NCI-H1694 (cell line): Measurements from ENCODE around the gene PPP1R3F.
"Not testable (repeated sequence)": the region's sequence is repeated elsewhere in the genome, so short reads cannot be mapped to it uniquely, and the experiment has no call there.

Experiments used
- DNase-seq: peaks from one replicate; lab custom pipeline; 2025; lab: John Stamatoyannopoulos, UW

PPP1R3F gene

GRCh38 chrX:49316085-49316484, 46.5 kb downstream of the PPP1R3F start:
- no peak for DNase-seq

- DNase-seq, result not testable (repeated sequence)
Observed at GRCh38 chrX:49321737-49322136, 52.1 kb downstream of the PPP1R3F start, which contains the start of gene GAGE12J. Gene GAGE12J, plus strand, starts transcription at chrX:49322037. Its CDS starts 1,157 bp downstream, at chrX:49323194.

- not testable (repeated sequence) for DNase-seq
Observed at GRCh38 chrX:49322266-49322665, 52.7 kb downstream of the PPP1R3F start.

GRCh38 chrX:49323735-49324134, 54.1 kb downstream of the PPP1R3F start:
- not testable (repeated sequence) for DNase-seq

GRCh38 chrX:49330421-49330820, 60.8 kb downstream of the PPP1R3F start:
- not testable (repeated sequence) for DNase-seq

GRCh38 chrX:49331282-49331681, 61.7 kb downstream of the PPP1R3F start, which contains the start of gene GAGE13:
Gene GAGE13, plus strand, starts transcription at chrX:49331582. Its CDS starts 1,156 bp downstream, at chrX:49332738.
- DNase-seq, result not testable (repeated sequence)

GRCh38 chrX:49331841-49332240, 62.2 kb downstream of the PPP1R3F start:
- not testable (repeated sequence) for DNase-seq
